Activated T-helper 2 cell treated with anti-CD3 and anti-CD28 coated beads, Interferon-gamma antibody, Interleukin-2, Interleukin-4, amounts not matched to agents 10 μg/mL and 5 μg/mL and 100 μg/mL, durations not matched to agents 14 hours and 24 hours and 36 hours (primary cell): ENCODE data around the gene SEL1L. TPM values are rescaled to one million over a fixed set of nuclear protein-coding genes. Genes with fewer than 3 reads are reported as not detected.
"Not testable (repeated sequence)": the region's sequence is repeated elsewhere in the genome, so short reads cannot be mapped to it uniquely, and the experiment has no call there.

Experiments
- DNase-seq: peaks from one replicate; pipeline ENCODE4 v3.0.0; 2021; ENCODE audit warnings: low spot score
- H3K27ac Mint-ChIP-seq: one replicate; pipeline ENCODE4 v1.8.0; 2021; ENCODE audit warnings: mixed read lengths
- H3K27me3 Mint-ChIP-seq: one replicate; pipeline ENCODE4 v1.8.0; 2021; ENCODE audit warnings: low read depth, mixed read lengths
- H3K36me3 Mint-ChIP-seq: one replicate; pipeline ENCODE4 v1.8.0; 2021; ENCODE audit warnings: low read depth, mixed read lengths
- H3K4me1 Mint-ChIP-seq: one replicate; pipeline ENCODE4 v1.8.0; 2021; ENCODE audit warnings: low read depth, mixed read lengths
- H3K4me3 Mint-ChIP-seq: one replicate; pipeline ENCODE4 v1.8.0; 2021; ENCODE audit warnings: low read depth, mild to moderate bottlenecking, moderate library complexity, mixed read lengths
- H3K9me3 Mint-ChIP-seq: one replicate; pipeline ENCODE4 v1.8.0; 2021; ENCODE audit warnings: mixed read lengths
- intact Hi-C: fragments of 100-400 bp; cut with micrococcal nuclease; formaldehyde crosslinking; loops from one replicate; pipeline ENCODE4 v1.15.1; 2023
- total RNA-seq: library from RNA; stranded (reverse); gene quantifications from 2 replicates; pipeline ENCODE4 v1.2.3, GENCODE V29; 2022

The SEL1L gene
- total RNA-seq, 1 donor from 2014 or later: 52.6 TPM

DNA sequence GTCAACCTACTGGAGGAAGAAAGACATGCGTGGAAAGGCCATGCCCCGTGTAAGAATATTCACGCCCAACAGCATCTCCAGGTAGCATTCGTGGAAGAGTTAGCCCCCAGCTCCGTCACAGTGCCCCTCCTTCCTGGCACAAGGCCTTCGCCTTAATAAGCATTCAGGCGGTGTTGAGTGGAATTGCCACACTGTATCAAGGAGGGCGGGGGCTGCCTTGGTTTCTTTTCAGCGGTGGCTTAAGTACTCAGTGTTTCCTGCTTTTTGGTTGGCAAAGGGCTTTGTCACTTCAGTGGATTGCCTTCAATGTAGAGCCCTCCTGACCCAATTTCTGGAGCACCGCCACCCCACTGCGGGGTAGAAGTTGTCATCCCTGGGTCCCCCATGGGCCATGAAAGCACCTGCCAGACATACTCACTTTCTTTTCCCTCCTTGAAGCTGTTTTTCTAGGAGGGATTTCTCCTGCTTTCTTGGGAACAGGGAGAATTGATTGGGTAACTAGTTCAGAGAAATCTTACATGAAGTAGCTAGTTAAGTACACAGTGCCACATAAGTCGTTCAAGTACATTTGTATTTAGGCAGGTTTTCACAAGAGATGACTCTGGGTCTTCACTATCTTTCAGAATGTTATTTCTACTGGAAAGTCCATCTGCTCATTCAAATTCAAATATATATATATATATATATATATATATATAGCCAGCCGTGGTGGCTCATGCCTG is 68.0 kb downstream of the SEL1L start:
- Mint-ChIP-seq H3K27me3 (no peaks in the 10 kb centered on the region), H3K27ac (no peak overlapping the region), H3K9me3 (no peaks in the 10 kb centered on the region), H3K36me3 (peaks cover 4% of the 10 kb centered on the region), H3K4me3 (peak overlapping the region; percentile 21), H3K4me1 (peaks cover 18% of the 10 kb centered on the region)
- DNase-seq: no peak
- intact Hi-C loops: loop anchor here (2.0 kb wide), 1 partner anchor 247 kb away; no protein-coding TSS in a partner anchor

DNA sequence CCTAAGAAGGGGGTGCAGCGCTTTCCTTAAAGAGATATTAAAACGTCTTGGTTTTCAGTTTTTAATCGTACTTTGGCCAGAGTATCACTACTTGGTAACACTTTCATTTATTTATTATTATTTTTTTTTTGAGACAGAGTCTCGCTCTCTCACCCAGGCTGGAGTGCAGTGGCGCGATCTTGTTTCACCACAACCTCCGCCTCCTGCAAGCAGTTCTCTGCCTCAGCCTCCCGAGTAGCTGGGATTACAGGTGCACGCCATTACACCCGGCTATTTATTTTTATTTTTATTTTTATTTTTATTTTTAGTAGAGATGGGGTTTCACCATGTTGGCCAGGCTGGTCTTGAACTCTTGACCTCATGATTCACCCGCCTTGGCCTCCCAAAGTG is 68.7 kb downstream of the SEL1L start:
- Mint-ChIP-seq H3K27ac (peak overlapping the region; percentile 77), H3K4me1 (peaks cover 12% of the 10 kb centered on the region), H3K4me3 (peak overlapping the region; percentile 75)
- not testable (repeated sequence) for H3K9me3 Mint-ChIP-seq, DNase-seq, H3K27me3 Mint-ChIP-seq, H3K36me3 Mint-ChIP-seq
- intact Hi-C loops: loop anchor here (2.0 kb wide), 1 partner anchor 246 kb away; no protein-coding TSS in a partner anchor

DNA sequence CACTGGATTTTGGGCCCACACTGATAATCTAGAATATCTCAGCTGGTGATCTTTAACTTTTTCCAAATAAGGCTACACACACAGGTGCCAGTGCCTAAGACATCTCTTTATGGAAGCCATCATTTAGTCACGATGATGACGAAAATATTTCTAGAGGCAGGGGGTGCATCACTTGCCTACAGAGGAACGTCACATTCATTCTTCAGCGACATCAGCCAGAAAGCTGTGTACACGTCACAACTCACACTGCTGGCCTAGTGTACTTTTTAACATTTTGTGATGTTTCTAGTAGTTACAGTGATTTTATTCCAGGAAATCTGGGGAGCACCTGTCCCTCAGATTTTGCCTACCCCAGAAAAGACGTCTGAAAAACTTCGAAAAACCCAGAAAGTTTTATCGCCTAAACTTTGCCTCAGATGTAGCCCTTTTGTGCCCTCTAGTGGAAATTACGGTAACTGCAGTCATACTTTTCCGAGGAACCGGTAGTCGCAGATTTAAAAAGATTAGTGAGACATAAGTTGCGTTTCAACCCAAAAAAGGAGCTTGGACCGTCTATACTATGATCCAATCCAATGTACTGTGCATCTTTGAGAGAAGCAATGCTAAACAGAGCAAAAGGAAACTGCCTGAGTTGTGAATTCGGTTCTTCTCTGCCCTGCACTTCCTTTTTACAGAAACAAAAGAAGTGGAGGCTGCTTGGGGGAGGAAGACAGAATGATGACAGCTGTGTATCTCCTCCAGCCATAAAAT is 69.2 kb downstream of the SEL1L start:
- H3K27me3 Mint-ChIP-seq: no peaks in the 10 kb centered on the region
- peak overlapping the region; percentile 75 for H3K4me3 Mint-ChIP-seq
- H3K4me1 Mint-ChIP-seq: peaks cover 11% of the 10 kb centered on the region
- intact Hi-C loops: loop anchor here (1.0 to 2.0 kb wide), 2 partner anchors 10 to 246 kb away; no protein-coding TSS in a partner anchor
- no peaks in the 10 kb centered on the region for H3K9me3 Mint-ChIP-seq
- H3K36me3 Mint-ChIP-seq: no peaks in the 10 kb centered on the region
- DNase-seq: peak; percentile 50
- peak overlapping the region; percentile 77 for H3K27ac Mint-ChIP-seq

DNA sequence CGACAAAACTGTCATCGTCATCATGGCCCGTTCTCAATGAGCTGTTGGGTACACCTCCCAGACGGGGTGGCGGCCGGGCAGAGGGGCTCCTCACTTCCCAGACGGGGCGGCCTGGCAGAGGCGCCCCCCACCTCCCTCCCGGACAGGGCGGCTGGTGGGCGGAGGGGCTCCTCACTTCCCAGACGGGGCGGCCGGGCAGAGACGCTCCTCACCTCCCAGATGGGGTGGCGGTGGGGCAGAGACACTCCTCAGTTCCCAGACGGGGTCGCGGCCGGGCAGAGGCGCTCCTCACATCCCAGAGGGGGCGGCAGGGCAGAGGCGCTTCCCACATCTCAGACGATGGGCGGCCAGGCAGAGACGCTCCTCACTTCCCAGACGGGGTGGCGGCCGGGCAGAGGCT is 71.3 kb downstream of the SEL1L start:
- intact Hi-C loops, H3K4me3 Mint-ChIP-seq, DNase-seq, H3K27ac Mint-ChIP-seq, H3K27me3 Mint-ChIP-seq, H3K36me3 Mint-ChIP-seq, H3K9me3 Mint-ChIP-seq: not testable (repeated sequence)
- peaks cover 11% of the 10 kb centered on the region for H3K4me1 Mint-ChIP-seq

GRCh38 chr14:81459912-81460311 is 73.7 kb downstream of the SEL1L start:
- Mint-ChIP-seq H3K4me3 (no peak overlapping the region), H3K4me1 (peaks cover 8% of the 10 kb centered on the region), H3K27ac (no peak overlapping the region), H3K9me3 (no peaks in the 10 kb centered on the region), H3K36me3 (no peaks in the 10 kb centered on the region), H3K27me3 (no peaks in the 10 kb centered on the region)
- intact Hi-C loops: loop anchor here (10.0 kb wide), 1 partner anchor 505 kb away; the partner anchor contains the start of gene TSHR
- no peak for DNase-seq

DNA sequence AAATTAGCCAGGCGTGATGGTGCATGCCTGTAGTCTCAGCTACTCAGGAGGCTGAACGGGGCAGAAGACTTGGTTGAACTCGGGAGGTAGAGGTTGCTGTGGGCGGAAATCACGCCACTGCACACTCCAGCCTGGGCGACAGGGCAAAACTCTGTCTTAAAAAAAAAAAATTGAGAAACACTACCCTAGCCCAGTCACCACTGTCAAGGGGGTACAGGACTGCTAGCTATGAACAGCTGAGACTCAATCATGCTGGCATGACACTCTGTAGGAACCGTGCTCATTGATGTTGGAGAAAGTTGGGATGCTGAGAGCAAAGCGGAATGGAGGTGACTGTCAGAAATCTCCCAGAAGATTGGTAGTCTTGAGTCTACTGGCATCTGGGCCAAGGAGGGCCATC is 75.3 kb downstream of the SEL1L start:
- intact Hi-C loops: loop anchor here (10.0 kb wide), 1 partner anchor 504 kb away; the partner anchor contains the start of gene TSHR
- Mint-ChIP-seq H3K4me1 (no peaks in the 10 kb centered on the region), H3K4me3 (no peak overlapping the region), H3K27me3 (peaks cover 2% of the 10 kb centered on the region), H3K27ac (no peak overlapping the region), H3K36me3 (no peaks in the 10 kb centered on the region), H3K9me3 (no peaks in the 10 kb centered on the region)
- DNase-seq: no peak

DNA sequence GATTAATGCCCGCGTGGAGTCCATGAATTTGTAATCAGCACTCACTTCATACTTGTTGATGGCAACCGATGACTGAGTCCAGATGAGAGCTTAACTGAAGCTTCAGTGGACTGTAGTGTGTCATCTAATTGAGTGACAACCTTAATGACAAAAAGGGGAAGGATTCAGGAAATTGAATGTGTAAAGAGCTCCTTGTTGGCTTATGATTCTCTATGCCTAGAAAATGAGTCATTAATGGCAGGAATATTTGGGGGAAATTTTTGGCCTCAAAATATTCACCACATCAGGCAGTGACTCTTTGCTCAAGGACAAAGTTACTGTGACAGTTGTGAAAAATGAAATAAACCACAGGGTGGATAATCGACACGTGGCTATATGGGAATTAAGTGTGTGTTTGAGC is 78.3 kb downstream of the SEL1L start:
- no peaks in the 10 kb centered on the region for H3K9me3 Mint-ChIP-seq
- H3K36me3 Mint-ChIP-seq: no peaks in the 10 kb centered on the region
- H3K27ac Mint-ChIP-seq: no peak overlapping the region
- H3K4me3 Mint-ChIP-seq: no peak overlapping the region
- H3K4me1 Mint-ChIP-seq: peaks cover 3% of the 10 kb centered on the region
- intact Hi-C loops: loop anchor here (10.0 kb wide), 1 partner anchor 501 kb away; the partner anchor contains the start of gene TSHR
- no peak for DNase-seq
- peaks cover 3% of the 10 kb centered on the region for H3K27me3 Mint-ChIP-seq

DNA sequence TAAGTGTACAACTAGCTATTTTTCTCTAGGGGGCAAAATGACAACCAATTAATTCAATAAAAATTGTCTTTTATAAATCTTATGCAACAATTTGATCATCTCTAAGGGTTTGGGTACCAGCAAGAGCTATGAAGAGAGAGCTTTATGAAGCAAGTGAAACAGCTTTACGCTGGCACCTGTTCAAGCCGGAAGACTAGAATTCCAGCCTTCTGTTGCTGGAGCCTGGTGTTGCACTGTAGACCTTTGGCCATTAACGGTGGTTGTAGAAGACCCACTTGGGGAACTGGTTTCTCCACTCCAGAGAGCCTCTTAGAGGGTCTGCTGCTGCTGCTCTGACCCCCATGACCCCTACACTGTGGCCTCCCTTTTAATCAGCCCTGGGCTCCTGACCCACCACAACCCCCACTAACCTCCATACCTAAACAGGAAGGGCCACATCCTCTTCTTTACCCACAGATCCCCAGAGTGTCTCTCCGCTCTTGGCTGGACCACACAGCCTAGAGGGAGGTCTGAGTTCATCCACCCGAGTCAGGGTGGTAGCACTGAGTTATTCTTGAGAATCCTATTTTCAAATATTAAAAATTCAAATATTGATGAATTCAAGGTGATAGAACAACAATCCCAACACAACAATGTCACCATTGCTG is 79.0 kb downstream of the SEL1L start:
- Mint-ChIP-seq H3K4me1 (peaks cover 3% of the 10 kb centered on the region), H3K4me3 (no peak overlapping the region), H3K9me3 (no peaks in the 10 kb centered on the region), H3K27me3 (peaks cover 3% of the 10 kb centered on the region), H3K27ac (no peak overlapping the region), H3K36me3 (no peaks in the 10 kb centered on the region)
- DNase-seq: no peak
- intact Hi-C loops: loop anchor here (10.0 kb wide), 1 partner anchor 500 kb away; the partner anchor contains the start of gene TSHR

GRCh38 chr14:81453166-81453766 is 80.4 kb downstream of the SEL1L start:
- Mint-ChIP-seq H3K9me3 (no peaks in the 10 kb centered on the region), H3K27me3 (peaks cover 5% of the 10 kb centered on the region), H3K36me3 (no peaks in the 10 kb centered on the region), H3K27ac (no peak overlapping the region), H3K4me1 (peaks cover 3% of the 10 kb centered on the region), H3K4me3 (no peak overlapping the region)
- intact Hi-C loops: loop anchor here (1.0 to 10.0 kb wide), 2 partner anchors 184 to 498 kb away; partner anchors contain the start of gene TSHR
- peak; percentile 23 for DNase-seq

GRCh38 chr14:81452341-81453133 is 81.1 kb downstream of the SEL1L start:
- no peaks in the 10 kb centered on the region for H3K9me3 Mint-ChIP-seq
- no peak overlapping the region for H3K4me3 Mint-ChIP-seq
- no peak for DNase-seq
- H3K36me3 Mint-ChIP-seq: no peaks in the 10 kb centered on the region
- no peak overlapping the region for H3K27ac Mint-ChIP-seq
- intact Hi-C loops: loop anchor here (1.0 to 10.0 kb wide), 2 partner anchors 183 to 498 kb away; partner anchors contain the start of gene TSHR
- H3K27me3 Mint-ChIP-seq: peaks cover 7% of the 10 kb centered on the region
- peaks cover 3% of the 10 kb centered on the region for H3K4me1 Mint-ChIP-seq

GRCh38 chr14:81450976-81451375 is 82.7 kb downstream of the SEL1L start:
- intact Hi-C loops: loop anchor here (10.0 kb wide), 1 partner anchor 496 kb away; the partner anchor contains the start of gene TSHR
- Mint-ChIP-seq H3K27me3 (peaks cover 7% of the 10 kb centered on the region), H3K36me3 (no peaks in the 10 kb centered on the region), H3K9me3 (no peaks in the 10 kb centered on the region), H3K4me3 (no peak overlapping the region), H3K27ac (no peak overlapping the region), H3K4me1 (peaks cover 3% of the 10 kb centered on the region)
- no peak for DNase-seq
